Hepatocyte (in vitro differentiated cells): ENCODE measurements around the gene STPG4. TPM values are rescaled to one million over a fixed set of nuclear protein-coding genes. Genes with fewer than 3 reads are reported as not detected.
"Not testable (repeated sequence)": the region's sequence is repeated elsewhere in the genome, so short reads cannot be mapped to it uniquely, and the experiment has no call there.

Experiments
- DNase-seq: peaks from one replicate; pipeline ENCODE4 v3.0.0-alpha.2; 2016; ENCODE audit warnings: low spot score
- H2AFZ ChIP-seq: fragments of 200-600 bp; sonication (generic); 2 replicates; pipeline ENCODE4 v1.6.0; 2016; ENCODE audit warnings: antibody characterized with exemption, mild to moderate bottlenecking
- H3K27ac ChIP-seq: fragments of 200-600 bp; sonication (generic); 2 replicates; pipeline ENCODE4 v1.5.1; 2016; ENCODE audit warnings: mild to moderate bottlenecking
- H3K27me3 ChIP-seq: fragments of 200-600 bp; sonication (generic); 2 replicates; pipeline ENCODE4 v1.6.1; 2016
- H3K36me3 ChIP-seq: fragments of 200-600 bp; sonication (generic); replicated peaks from 2 replicates; pipeline ENCODE4 v1.5.1; 2016; ENCODE audit warnings: low read depth; ENCODE audit not compliant: insufficient read depth
- H3K4me1 ChIP-seq: fragments of 200-600 bp; sonication (generic); 2 replicates; pipeline ENCODE4 v1.5.1; 2016; ENCODE audit warnings: mild to moderate bottlenecking, moderate library complexity; ENCODE audit not compliant: insufficient read depth
- H3K4me2 ChIP-seq: fragments of 200-600 bp; sonication (generic); 2 replicates; pipeline ENCODE4 v1.6.0; 2016
- H3K4me3 ChIP-seq: fragments of 200-600 bp; sonication (generic); 2 replicates; pipeline ENCODE4 v1.5.1; 2016; ENCODE audit warnings: mild to moderate bottlenecking
- H3K79me2 ChIP-seq: fragments of 200-600 bp; sonication (generic); 2 replicates; pipeline ENCODE4 v1.6.0; 2017; ENCODE audit warnings: mild to moderate bottlenecking
- H3K9me2 ChIP-seq: fragments of 200-600 bp; sonication (generic); replicated peaks from 2 replicates; pipeline ENCODE4 v1.6.0; 2017; ENCODE audit warnings: mild to moderate bottlenecking; ENCODE audit not compliant: insufficient read depth
- H3K9me3 ChIP-seq: fragments of 200-600 bp; sonication (generic); 2 replicates; pipeline ENCODE4 v1.5.1; 2016; ENCODE audit warnings: low read depth, mild to moderate bottlenecking
- H4K20me1 ChIP-seq: fragments of 200-600 bp; sonication (generic); 2 replicates; pipeline ENCODE4 v1.6.0; 2016; ENCODE audit warnings: mild to moderate bottlenecking; ENCODE audit not compliant: insufficient read depth, poor library complexity, severe bottlenecking
- EZH2 ChIP-seq: fragments of 200-600 bp; sonication (generic); IDR thresholded peaks from 2 replicates; pipeline ENCODE4 v1.6.1; 2016; ENCODE audit warnings: antibody characterized with exemption, mild to moderate bottlenecking, borderline replicate concordance
- EZH2phosphoT487 ChIP-seq: fragments of 200-600 bp; sonication (generic); IDR thresholded peaks from one replicate; pipeline ENCODE4 v1.6.1; 2018; ENCODE audit warnings: antibody characterized with exemption, mild to moderate bottlenecking, low read depth, moderate library complexity; ENCODE audit not compliant: unreplicated experiment, severe bottlenecking
- WGBS: methylation state at CpG from one replicate; pipeline ENCODE4 v1.1.6; 2016; ENCODE audit warnings: low lambda C conversion rate; ENCODE audit errors: missing lambda C conversion rate; 5-methylcytosine and 5-hydroxymethylcytosine counted together
- polyA plus RNA-seq: library from polyadenylated mRNA; unstranded; fragments of >200 nt; fragmentation: Nextera tagmentation; extraction: Ambion mirVana; gene quantifications from 2 replicates; pipeline ENCODE4 v1.2.1, GENCODE V29; 2016
- total RNA-seq: library from RNA; depleted of rRNA; stranded (reverse); fragments of >200 nt; gene quantifications from 2 replicates; pipeline ENCODE4 v1.2.3, GENCODE V29; 2014
- TF ChIP-seq, protein P1 (sequence below): fragments of 200-600 bp; sonication (generic); IDR thresholded peaks from 2 replicates; pipeline ENCODE4 v1.5.1; 2016; ENCODE audit warnings: antibody characterized with exemption, mild to moderate bottlenecking; ENCODE audit not compliant: poor library complexity

The STPG4 gene
- total and polyA plus RNA-seq, 2 experiments from 2014 or later, result 0.19 TPM; not detected in 1

DNA sequence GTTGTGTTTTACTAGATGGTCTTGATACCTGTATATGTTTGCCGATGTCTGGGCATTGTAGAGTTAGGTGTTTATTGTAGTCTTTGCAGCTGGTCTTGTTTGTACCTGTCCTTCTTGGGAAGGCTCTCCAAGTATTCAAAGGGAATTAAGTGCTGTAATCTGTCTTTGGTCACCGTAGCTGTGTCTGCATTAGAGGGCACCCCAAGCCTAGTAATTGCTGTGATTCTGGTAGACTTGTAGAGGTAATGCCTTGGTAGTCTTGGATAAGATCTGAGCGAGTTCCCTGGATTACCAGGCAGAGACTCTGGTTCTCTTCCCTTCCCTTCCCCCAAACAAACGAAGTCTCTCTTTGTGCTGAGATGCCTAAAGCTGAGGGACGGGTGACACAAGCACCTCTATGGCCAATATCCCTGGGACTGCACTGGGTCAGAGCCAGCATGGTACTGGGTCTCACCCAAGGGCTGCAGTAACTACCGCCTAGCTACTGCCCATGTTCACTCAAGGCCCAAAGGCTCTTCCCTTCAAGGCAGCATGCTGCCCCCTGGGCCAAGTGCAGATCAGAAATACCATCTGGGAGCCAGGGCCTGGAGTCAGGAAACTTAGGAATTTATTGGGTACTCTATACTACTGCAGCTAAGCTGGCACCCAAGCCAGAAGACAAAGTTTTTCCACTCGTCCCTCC is 27.1 kb downstream of the STPG4 start:
- DNase-seq, result no peak
- Histone ChIP-seq H3K36me3 (no peaks in the 10 kb centered on the region), H4K20me1 (no peaks in the 10 kb centered on the region), H3K79me2 (no peaks in the 10 kb centered on the region), H3K27ac (no peak overlapping the region), H2AFZ (no peak overlapping the region), H3K4me2 (no peak overlapping the region), H3K27me3 (no peaks in the 10 kb centered on the region), H3K4me1 (no peaks in the 10 kb centered on the region), H3K9me2 (no peaks in the 10 kb centered on the region), H3K4me3 (no peak overlapping the region), H3K9me3 (no peaks in the 10 kb centered on the region)
- TF ChIP-seq EZH2 (no peak), EZH2phosphoT487 (no peak)
- TF ChIP-seq, protein P1, sequence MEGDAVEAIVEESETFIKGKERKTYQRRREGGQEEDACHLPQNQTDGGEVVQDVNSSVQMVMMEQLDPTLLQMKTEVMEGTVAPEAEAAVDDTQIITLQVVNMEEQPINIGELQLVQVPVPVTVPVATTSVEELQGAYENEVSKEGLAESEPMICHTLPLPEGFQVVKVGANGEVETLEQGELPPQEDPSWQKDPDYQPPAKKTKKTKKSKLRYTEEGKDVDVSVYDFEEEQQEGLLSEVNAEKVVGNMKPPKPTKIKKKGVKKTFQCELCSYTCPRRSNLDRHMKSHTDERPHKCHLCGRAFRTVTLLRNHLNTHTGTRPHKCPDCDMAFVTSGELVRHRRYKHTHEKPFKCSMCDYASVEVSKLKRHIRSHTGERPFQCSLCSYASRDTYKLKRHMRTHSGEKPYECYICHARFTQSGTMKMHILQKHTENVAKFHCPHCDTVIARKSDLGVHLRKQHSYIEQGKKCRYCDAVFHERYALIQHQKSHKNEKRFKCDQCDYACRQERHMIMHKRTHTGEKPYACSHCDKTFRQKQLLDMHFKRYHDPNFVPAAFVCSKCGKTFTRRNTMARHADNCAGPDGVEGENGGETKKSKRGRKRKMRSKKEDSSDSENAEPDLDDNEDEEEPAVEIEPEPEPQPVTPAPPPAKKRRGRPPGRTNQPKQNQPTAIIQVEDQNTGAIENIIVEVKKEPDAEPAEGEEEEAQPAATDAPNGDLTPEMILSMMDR, result no peak
- 80% methylated on average over 6 of the region's 7 CpGs for WGBS

DNA sequence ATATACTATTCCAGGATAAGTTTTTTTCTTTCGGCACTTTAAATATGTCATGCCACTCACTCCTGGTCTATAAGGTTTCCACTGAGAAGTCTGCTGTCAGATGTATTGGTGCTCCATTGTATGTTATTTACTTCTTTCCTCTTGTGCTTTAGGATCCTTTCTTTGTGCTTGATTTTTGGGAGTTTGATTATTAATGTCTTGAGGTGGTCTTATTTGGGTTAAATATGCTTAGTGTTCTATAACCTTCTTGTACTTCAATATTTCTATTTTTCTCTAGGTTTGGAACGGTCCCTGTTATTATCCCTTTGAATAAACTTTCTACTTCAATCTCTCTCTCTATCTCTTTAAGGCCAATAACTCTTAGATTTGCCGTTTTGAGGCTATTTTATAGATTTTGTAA is 28.3 kb downstream of the STPG4 start:
- Histone ChIP-seq H3K4me2 (no peak overlapping the region), H2AFZ (no peak overlapping the region), H3K79me2 (no peaks in the 10 kb centered on the region), H3K36me3 (no peaks in the 10 kb centered on the region), H3K9me3 (no peaks in the 10 kb centered on the region), H4K20me1 (no peaks in the 10 kb centered on the region), H3K9me2 (no peaks in the 10 kb centered on the region), H3K4me1 (no peaks in the 10 kb centered on the region), H3K4me3 (no peak overlapping the region), H3K27ac (no peak overlapping the region), H3K27me3 (no peaks in the 10 kb centered on the region)
- WGBS, result 91% methylated on average over 3 of the region's 3 CpGs
- no peak for DNase-seq
- no peak for TF ChIP-seq EZH2phosphoT487
- TF ChIP-seq, protein P1, result no peak

DNA sequence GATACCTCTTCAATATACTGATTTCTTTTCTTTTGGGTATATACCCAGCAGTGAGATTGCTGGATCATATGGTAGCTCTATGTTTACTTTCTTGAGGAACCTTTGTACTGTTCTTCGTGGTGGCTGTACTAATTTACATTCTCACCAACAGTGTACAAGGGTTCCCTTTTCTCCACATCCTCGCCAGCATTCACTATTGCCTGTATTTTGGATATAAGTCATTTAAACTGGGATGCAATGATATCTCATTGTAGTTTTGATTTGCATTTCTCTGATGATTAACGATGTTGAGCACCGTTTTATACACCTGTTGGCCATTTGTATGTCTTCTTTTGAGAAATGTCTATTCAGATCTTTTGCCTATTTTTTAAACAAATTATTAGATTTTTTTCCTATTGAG is 30.4 kb downstream of the STPG4 start:
- WGBS, result 79% methylated on average over 4 of the region's 4 CpGs
- H4K20me1 ChIP-seq, H3K79me2 ChIP-seq, H3K9me3 ChIP-seq, H3K27ac ChIP-seq, H3K27me3 ChIP-seq, H3K4me3 ChIP-seq, DNase-seq, H2AFZ ChIP-seq, H3K4me1 ChIP-seq, H3K9me2 ChIP-seq, H3K36me3 ChIP-seq, H3K4me2 ChIP-seq: not testable (repeated sequence)

DNA sequence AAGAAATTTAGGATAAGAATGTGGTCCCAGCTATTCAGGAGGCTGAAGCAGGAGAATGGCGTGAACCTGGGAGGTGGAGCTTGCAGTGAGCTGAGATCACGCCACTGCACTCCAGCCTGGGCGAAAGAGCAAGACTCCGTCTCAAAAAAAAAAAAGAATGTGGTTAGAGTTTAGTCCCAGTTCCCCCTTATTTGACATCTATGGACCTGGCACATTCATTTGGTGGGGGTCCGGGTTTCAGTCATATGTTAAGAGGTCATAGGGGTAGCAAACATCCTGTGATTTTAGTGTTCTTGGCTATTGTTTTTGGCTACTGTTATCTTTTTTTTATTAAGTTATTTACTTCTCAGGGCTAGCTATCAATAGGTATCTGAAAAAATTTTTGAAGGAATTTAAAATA is 34.7 kb downstream of the STPG4 start:
- H3K4me2 ChIP-seq, H2AFZ ChIP-seq, H3K27me3 ChIP-seq, H3K4me1 ChIP-seq, H3K4me3 ChIP-seq, H3K9me2 ChIP-seq, H4K20me1 ChIP-seq, H3K9me3 ChIP-seq, DNase-seq, H3K79me2 ChIP-seq, H3K36me3 ChIP-seq, H3K27ac ChIP-seq: not testable (repeated sequence)
- WGBS, result 85% methylated on average over 5 of the region's 5 CpGs
